ENCODE data around the gene ABCA12. TPM values are rescaled to one million over a fixed set of nuclear protein-coding genes. Genes with fewer than 3 reads are reported as not detected.

ABCA12 gene
- polyA plus RNA-seq, 2 of the 4 experiments (the other 2 are of a cell fraction): 0.32 to 1.1 TPM

GRCh38 chr2:215188078-215188477, 49.7 kb upstream of the ABCA12 start (continued):
- no peak for TF ChIP-seq REST (IDR thresholded peaks at IDR 0.05)
- TF ChIP-seq BCL3 (IDR thresholded peaks at IDR 0.05): no peak
- TF ChIP-seq HEYL (CRISPR knock-in tag; IDR thresholded peaks at IDR 0.05): no peak
- no peak for TF ChIP-seq SMC3 (IDR thresholded peaks at IDR 0.05)
- TF ChIP-seq ESRRA (IDR thresholded peaks at IDR 0.05; ENCODE audit: borderline replicate concordance, low read length): no peak
- no peak for TF ChIP-seq TFCP2L1 (CRISPR knock-in tag; IDR thresholded peaks at IDR 0.05)

GRCh38 chr2:215186021-215186420, 47.6 kb upstream of the ABCA12 start:
- H3K4me1 ChIP-seq: no peaks in the 10 kb centered on the region
- H3K4me3 ChIP-seq: no peak overlapping the region
- no peak for FAIRE-seq
- POLR2A ChIA-PET: no interaction called here
- WGBS (ENCODE audit: missing lambda C conversion rate): 12% methylated on average over 1 of the region's 1 CpG
- TF ChIP-seq CHD4 (IDR thresholded peaks at IDR 0.05; ENCODE audit: borderline replicate concordance) (no peak), MAZ (IDR thresholded peaks at IDR 0.05; ENCODE audit: borderline replicate concordance, low read depth, low read length) (no peak), NPAS2 (CRISPR knock-in tag; IDR thresholded peaks at IDR 0.05; ENCODE audit: borderline replicate concordance) (no peak), USF2 (IDR thresholded peaks at IDR 0.05) (no peak), SMC3 (IDR thresholded peaks at IDR 0.05) (no peak), MAFK (IDR thresholded peaks at IDR 0.05; ENCODE audit: partially characterized antibody) (no peak), HMGXB4 (CRISPR knock-in tag; IDR thresholded peaks at IDR 0.05; ENCODE audit: borderline replicate concordance) (no peak)
- ATAC-seq: no peak
- DNase-seq (ENCODE audit: low read depth in 1 of 2, low spot score in 1 of 2): no peak
- CTCF ChIA-PET: no interaction called here
- H3K9me3 ChIP-seq: no peaks in the 10 kb centered on the region
- H3K27ac ChIP-seq: no peak overlapping the region
- no peak overlapping the region for H3K4me2 ChIP-seq

- Histone ChIP-seq H3K4me1 (no peaks in the 10 kb centered on the region), H3K9me3 (no peaks in the 10 kb centered on the region), H3K27ac (no peak overlapping the region), H3K4me2 (no peak overlapping the region), H3K4me3 (no peak overlapping the region)
- ChIA-PET CTCF (no interaction called here), POLR2A (no interaction called here)
- DNase-seq (ENCODE audit: low read depth in 1 of 2, low spot score in 1 of 2) (no peak), ATAC-seq (no peak), FAIRE-seq (no peak)
- WGBS (ENCODE audit: missing lambda C conversion rate): 48% methylated on average over 4 of the region's 4 CpGs
- TF ChIP-seq NR3C1 (IDR thresholded peaks at IDR 0.05) (no peak), CBX8 (IDR thresholded peaks at IDR 0.05) (no peak), EP300 (IDR thresholded peaks at IDR 0.05) (no peak), FOSB (CRISPR knock-in tag; IDR thresholded peaks at IDR 0.05) (no peak), POLR2A (IDR thresholded peaks at IDR 0.05; ENCODE audit: low read length) (no peak), ZNF302 (CRISPR knock-in tag; IDR thresholded peaks at IDR 0.05) (no peak), BCL3 (IDR thresholded peaks at IDR 0.05) (no peak), BHLHE40 (IDR thresholded peaks at IDR 0.05; ENCODE audit: low read depth, low read length) (no peak), RFX5 (IDR thresholded peaks at IDR 0.05) (no peak), TP53 (CRISPR knock-in tag; IDR thresholded peaks at IDR 0.05) (no peak), EHMT2 (IDR thresholded peaks at IDR 0.05; ENCODE audit: low read depth) (no peak), REST (IDR thresholded peaks at IDR 0.05) (no peak), POLR2AphosphoS2 (conservative IDR thresholded peaks at IDR 0.05; ENCODE audit: low read length) (no peak), MAZ (IDR thresholded peaks at IDR 0.05; ENCODE audit: borderline replicate concordance, low read depth, low read length) (no peak)
Observed at GRCh38 chr2:215178121-215178520, 39.7 kb upstream of the ABCA12 start.
